NOMO-1 treated with DMSO at 0.1 percent for 48 hours (cell line): Measurements from ENCODE around the gene IFT88.

Experiments
- DNase-seq: peaks from one replicate; lab custom pipeline; 2025; ENCODE audit not compliant: unreplicated experiment; lab: John Stamatoyannopoulos, UW

The IFT88 gene

GRCh38 chr13:20566898-20567874 is at the start of gene IFT88:
Gene IFT88, plus strand, starts transcription at chr13:20567157. Its CDS starts 7,229 bp downstream, at chr13:20574386.
- peak; percentile 95 for DNase-seq

GRCh38 chr13:20518660-20519100 is 48.3 kb upstream of the IFT88 start:
- no peak for DNase-seq

- DNase-seq: no peak
These were observed 47.1 kb upstream of the IFT88 start for GRCh38 chr13:20519875-20520274.

GRCh38 chr13:20521364-20522115 is 45.4 kb upstream of the IFT88 start:
- peak; percentile 26 for DNase-seq

- DNase-seq: peak; percentile 47
These were observed 41.8 kb upstream of the IFT88 start for GRCh38 chr13:20525144-20525600.

DNA sequence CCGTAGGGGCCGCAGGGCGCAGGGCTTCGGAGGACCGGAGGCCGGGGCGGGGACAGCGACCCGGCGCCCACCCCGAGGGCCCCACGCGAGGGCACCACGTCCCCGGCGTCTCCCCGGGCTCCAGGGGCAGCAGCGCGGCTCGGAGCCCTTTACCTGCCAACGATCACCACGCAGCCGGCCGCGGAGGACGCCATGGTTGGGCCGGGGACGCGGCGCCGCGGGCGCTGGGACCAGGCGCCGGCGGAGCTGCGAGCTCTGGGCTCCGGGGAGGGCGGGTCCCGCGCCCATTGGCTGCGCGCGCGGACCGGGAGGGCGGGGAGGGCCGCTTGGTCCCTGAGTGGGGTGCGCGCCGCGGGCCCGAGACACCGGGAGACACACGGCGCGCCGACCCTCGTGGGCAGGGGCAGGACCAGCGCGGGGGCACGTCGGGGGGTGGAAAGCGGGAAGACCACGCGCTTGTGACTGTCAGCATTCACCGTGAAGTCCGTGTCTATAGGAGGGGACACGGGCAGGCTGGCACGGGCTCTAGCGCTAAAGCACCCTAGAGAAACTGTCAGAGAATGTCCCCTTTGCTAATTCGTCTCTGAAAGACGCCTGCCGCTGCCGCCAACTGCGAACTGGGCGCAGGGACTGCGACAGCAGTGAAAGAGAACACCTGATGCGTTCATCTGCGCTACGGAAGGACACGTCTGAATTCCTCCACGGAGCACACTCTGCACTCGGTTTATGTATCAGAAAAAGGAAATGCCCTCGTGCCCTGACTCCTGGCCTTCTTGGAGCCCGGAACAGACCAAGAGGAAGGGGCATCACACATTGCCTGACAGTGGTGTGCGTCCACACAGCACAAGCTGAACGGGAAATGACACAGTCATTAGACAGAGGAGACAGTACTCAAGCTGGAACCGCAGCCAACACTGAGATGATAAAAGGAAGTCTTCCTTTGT is 41.1 kb upstream of the IFT88 start, which contains the start of gene CRYL1:
Gene CRYL1 (minus strand): TSS at position 257 of the 944 bp plus-strand sequence. CDS start 63 bp downstream, at position 194.
- DNase-seq: peak; percentile 88

DNA sequence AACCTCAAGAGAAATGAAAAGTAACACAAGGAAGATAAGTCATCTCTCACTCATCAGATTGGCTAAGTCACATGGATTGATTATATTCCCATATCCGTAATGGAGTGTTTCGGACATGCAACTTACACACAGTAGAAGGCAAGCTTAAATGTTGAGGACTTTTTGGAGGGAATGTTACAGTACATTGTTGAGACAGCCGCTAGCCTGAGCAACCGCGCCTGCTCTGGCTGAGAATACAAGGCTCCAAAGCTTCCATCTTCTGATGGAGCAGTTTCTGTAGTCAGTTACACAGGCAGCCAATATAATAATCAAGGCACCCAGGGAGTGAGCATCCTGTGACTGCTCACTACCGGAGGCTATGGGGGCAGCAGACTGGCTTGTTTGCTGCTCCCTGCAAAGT is 40.3 kb upstream of the IFT88 start:
- DNase-seq: no peak

DNA sequence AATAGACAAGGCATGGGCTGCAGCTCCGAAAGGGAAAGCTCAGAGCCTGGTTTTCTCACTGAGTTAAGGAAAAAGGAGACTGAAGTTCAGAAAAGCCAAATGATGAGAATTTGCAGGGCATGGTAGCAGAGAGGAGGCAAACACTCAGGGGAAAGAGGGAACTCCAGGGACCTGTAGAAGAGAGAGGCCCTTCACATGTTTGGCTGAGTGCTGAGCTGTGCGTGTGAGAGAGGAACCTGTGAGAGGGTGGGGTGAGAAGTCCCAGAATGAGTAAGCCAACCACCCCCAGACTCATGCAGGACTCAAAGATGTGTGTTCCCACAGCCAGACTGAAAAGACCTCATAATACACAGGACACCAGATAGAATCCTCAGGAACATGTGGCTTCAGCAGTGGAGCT is 38.5 kb upstream of the IFT88 start:
- DNase-seq: no peak

DNA sequence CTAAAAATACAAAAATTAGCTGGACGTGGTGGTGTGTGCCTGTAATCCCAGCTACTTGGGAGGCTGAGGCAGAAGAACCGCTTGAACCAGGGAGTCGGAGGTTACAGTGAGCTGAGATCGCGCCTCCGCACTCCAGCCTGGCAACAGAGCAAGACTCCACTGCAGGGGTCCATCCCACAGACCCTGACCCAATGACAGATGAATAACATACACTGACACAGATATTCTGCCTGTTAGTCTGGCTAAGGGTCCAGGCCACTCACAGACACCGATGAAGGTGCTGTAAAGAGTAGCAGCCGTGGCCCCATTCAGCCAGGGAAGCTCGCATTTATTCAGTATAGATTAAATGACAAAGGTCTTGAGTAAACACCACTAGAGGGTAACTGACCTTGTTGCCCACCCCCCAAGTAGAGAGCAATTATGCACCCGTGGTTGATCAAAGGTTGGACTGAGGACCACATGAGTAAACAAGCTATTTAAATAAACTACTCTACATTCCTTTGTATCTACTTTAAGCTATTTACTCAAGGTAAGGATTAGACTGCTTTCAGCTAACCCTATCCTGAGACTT is 32.8 kb upstream of the IFT88 start:
- no peak for DNase-seq

DNA sequence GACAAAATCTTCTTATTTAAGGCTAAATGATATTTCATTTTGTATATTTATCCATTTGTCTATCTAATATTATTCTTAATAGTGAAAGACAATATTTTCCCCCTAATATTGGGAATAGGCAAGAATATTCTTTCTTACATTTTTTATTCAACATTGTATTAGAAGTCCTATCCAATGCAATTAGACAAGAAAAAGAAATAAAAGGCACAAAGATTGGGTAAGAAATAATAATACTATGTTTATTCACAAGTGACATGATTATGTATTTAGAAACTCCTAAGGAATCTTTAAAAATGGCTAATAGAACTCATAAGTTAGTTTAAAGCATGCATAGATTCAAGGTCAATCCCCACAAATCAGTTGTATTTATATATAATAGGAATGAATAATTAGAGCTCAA is 30.0 kb upstream of the IFT88 start:
- no peak for DNase-seq

DNA sequence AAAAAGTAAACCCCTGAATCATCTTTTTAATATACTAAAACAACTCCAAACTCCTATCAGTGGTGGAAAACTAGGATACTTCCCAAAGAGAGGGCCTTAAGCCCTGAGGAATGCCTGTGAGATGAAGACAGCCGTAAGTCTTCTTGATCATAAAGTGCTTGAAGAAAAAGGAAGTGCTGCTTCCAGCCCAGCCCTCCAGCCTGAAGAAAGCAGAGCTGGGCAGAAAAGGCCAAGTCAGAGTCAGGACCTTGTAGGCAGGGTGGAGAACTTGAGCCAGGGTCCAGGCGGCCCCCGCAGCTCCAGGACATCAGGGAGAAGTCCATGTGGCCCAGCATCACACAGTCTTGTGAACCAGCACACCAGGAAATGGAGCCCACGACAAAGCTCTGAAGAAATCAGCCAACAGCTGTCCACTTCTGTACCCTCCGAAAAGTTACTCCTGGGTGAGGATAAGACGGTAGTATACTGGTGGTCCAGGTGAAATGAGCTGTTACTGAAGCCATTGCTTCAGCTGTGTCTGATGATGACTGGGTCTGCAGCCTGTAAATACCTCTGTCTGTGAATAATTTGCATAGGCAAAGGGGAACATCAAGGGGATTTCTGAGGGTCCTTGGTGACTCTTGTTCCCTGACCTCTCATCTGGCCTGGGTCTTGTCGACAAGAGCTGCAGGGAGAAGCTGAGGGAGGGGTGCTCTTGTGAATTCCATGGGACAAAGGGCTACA is 22.6 kb upstream of the IFT88 start:
- peak; percentile 79 for DNase-seq

GRCh38 chr13:20546556-20546955 is 20.4 kb upstream of the IFT88 start:
- DNase-seq: peak; percentile 99

DNA sequence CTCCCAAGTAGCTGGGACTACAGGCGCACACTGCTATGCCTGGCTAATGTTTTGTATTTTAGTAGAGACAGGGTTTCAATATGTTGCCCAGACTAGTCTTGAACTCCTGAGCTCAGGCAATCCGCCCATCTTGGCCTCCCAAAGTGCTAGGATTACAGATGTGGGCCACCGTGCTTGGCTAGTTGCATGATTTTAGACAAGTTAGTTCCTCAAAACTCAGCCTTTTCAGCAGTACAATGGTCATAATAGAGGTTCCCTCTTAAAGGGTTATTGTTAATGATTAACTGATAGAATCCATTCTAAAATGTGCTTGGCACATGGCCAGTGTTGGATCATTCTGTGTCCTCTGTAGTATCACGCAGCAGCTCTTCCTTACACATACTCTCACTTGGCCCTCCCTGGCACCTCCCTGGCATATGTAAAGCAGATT is 19.5 kb upstream of the IFT88 start:
- DNase-seq: peak; percentile 16

DNA sequence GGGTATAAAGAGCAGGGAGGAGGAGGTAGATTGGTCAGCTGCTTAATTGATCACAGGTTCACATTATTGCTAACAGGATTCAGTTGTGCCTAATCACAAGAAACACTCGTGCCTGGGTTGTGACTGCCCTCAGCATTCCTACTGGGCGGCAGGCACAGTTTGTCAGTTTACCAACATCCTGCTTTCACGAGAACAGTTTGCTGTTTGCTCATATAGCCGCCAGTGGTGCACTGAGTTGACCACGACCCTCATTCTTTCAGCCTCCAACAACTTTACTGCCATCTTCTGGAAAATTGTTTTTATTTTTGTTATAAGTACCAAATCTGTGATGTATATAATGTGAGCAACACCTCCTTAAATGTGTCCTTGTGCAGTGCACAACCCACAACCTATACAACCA is 16.2 kb upstream of the IFT88 start:
- DNase-seq: peak; percentile 22

DNA sequence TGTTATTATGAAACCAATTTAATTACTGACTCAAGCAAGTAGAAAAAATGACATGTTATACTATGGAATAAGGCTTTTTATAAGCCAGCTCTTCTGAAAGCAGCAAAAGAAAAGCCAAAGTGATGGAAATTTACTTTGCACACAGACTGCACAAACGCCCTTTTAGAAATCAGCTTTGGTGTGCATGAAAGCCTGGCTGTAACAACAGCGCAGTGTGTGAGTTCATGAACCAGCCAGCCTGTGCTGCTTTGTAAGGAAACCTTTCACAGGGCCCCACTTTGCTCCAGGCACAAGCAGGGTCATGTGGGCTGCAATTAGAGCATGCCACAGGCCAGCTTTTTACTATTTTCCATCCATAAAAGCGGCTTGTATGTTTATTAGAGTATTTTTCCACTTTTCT is 13.6 kb upstream of the IFT88 start:
- no peak for DNase-seq

GRCh38 chr13:20558982-20559381 is 8.0 kb upstream of the IFT88 start:
- no peak for DNase-seq

DNA sequence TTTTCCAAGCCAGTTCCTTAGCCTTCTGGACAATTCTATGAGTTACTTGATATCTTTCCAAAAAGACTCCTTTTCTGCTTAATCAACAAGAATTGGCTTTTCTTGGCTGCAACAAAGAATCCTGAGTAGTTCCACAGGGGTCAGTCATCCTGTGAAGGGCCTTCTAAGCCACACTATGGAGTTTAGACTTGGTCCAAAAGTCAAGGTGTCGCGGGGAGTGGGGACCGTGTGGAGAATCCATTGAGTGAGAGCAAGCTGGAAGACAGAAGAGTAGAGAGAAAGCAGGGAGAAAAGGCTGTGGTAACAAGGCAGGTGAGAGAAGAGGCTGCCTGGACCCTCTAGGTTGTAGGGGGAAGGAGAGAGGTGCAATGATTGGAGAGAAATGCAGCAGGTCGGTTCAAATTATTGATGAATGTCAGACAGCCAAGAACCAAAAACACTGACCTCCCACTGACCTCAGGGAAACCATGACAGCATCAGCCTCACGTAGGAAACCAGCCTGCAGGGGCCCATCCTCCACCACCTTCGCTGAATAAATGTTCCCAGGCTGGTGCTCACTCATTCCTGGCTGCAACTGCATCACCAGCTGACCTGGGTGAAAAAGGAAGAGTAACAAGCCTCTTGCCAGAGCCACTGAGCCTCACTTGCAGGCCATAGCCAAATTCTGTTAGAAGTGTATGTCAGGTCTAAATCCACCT is 7.1 kb upstream of the IFT88 start:
- DNase-seq: no peak

- DNase-seq: no peak
These were observed 5.2 kb upstream of the IFT88 start for GRCh38 chr13:20561741-20562140.
